Posterior cingulate gyrus (tissue), 11 donors: ENCODE data around the gene FBXL15.

Experiments used
- DNase-seq, 10 donors: peaks; one replicate each; pipeline versions ENCODE4 v3.0.0 to v3.0.0-alpha.2; 2020 to 2021; ENCODE audit warnings: mixed read lengths in 3 of 10
- intact Hi-C: fragments of 100-400 bp; cut with DNase I; formaldehyde crosslinking; loops from one replicate; pipeline ENCODE4 v1.15.1; 2023

The FBXL15 gene

GRCh38 chr10:102422545-102423129 is 2.0 kb downstream of the FBXL15 start:
- peak; percentile 54 to 96 (median 79) for DNase-seq
- intact Hi-C loops = loop anchor here (1.0 to 5.0 kb wide), 2 partner anchors 28 to 40 kb away; no protein-coding TSS in a partner anchor

DNA sequence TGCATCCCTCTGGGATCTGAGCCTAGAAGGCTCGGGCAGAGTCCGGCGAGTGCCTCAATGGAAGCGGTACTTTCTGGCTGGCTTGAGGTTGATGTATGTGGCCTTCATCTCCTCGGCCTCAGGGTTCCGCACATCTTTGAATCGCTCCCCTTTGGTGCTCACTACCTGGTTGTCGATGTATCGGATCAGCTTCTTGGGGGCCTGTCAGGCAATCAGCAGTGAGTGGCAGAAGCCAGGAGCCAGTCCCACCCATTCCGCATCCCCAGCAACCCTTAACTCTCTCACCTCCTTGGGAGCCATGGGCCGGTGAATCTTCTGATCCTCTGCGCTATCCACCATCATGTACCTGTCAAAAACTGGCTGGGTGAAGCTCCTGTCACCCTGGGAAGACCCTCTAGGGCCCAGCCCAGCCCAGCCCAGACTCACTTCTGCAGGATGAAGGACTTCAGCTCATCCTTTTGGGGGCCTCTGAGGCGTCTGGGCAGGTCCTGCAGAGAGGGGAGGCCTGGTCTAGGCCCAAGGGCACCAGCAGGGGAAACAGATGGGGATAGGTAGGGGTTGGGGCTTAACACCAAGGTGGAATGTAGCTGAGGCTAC is 2.8 kb downstream of the FBXL15 start:
- intact Hi-C loops = loop anchor here (5.0 kb wide), 1 partner anchor 39 kb away; no protein-coding TSS in a partner anchor
- peak in 1 of 10 donors; percentile 24 for DNase-seq

DNA sequence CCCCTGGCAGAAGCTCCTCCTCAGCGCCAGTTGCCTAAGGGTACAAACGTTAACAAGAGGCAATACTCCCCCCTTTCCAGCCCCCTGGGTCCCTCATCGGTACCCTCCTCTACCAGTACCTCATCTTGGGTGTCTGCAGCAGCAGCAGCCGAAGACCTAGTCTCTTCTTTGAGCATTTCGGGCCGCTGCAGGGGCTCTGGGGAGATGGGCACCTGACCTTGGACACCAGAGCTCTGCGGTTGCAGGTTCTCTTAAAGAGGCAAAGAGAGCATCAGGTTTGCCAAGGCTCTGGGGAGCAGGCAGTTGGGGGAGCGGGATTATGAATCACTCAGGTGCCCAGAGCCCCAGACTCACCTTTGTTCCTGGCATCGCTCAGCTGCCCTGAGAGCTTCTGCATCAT is 3.5 kb downstream of the FBXL15 start:
- no peak for DNase-seq
- intact Hi-C loops = loop anchor here (5.0 kb wide), 1 partner anchor 38 kb away; no protein-coding TSS in a partner anchor

- intact Hi-C loops = loop anchor here (5.0 kb wide), 1 partner anchor 37 kb away; no protein-coding TSS in a partner anchor
- DNase-seq = no peak
These were observed 4.3 kb downstream of the FBXL15 start for GRCh38 chr10:102424916-102425315.

DNA sequence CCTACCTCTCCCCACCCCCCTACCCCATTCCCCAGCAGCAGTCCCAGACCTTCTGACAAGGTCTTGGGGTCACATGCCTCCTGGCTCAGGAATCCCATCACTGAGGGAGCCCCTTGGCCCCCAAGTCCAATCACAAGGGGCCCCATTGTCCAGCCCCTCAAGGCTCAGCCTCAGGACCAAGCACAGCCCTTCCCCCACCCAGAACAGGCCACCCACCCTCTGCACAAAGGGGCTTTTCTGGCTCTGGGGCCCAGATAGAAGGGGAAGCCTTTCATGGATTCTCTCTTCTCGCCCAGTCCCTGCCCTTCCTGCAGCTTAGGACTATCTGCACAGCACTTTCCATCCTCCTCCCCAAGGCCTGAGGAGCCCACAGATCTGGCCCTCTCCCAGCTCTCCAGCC is 4.8 kb downstream of the FBXL15 start:
- intact Hi-C loops = no loop called here
- no peak for DNase-seq

DNA sequence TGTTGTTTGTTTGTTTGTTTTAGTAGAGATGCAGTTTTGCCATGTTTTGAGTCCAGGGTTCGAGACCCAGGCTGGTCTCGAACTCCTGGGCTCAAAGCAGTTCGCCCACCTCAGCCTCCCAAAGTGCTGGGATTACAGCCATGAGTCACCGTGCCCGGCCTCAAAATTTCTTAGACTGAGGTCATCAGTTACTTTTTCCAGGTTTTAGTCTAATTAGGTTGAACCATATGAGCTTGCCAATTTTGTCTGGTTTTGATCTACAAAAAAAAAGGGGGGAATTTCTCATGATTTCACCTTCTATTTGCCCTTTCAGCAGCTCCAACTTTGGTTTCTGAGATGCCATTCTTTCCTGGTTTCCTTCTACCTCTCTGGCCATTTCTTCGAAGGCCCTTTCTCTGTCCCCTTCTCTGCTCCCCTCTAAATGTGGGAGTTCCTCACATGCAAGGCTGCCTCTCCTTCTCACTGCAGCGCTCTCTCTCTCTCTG is 6.2 kb downstream of the FBXL15 start:
- intact Hi-C loops = no loop called here
- peak in 1 of 10 donors; percentile 16 for DNase-seq

DNA sequence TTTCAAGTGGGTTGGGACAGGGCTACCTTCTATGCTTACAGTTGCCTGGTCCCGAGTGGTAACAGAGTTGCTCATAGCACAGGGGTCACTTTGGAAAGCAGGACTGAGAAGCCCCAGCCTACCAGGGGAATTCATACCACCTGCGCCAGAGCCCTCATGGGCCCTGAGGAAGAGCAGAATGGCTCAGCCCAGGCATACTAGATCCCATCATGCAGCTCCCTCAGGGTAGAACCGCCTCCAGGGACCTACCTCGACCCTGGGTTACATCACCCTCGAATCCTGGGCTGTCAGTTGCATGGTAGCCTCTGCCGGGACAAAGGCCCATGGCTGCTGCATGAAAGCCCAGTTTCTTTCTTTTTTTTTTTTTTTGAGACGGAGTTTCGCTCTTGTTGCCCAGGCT is 8.8 kb downstream of the FBXL15 start:
- intact Hi-C loops = no loop called here

DNA sequence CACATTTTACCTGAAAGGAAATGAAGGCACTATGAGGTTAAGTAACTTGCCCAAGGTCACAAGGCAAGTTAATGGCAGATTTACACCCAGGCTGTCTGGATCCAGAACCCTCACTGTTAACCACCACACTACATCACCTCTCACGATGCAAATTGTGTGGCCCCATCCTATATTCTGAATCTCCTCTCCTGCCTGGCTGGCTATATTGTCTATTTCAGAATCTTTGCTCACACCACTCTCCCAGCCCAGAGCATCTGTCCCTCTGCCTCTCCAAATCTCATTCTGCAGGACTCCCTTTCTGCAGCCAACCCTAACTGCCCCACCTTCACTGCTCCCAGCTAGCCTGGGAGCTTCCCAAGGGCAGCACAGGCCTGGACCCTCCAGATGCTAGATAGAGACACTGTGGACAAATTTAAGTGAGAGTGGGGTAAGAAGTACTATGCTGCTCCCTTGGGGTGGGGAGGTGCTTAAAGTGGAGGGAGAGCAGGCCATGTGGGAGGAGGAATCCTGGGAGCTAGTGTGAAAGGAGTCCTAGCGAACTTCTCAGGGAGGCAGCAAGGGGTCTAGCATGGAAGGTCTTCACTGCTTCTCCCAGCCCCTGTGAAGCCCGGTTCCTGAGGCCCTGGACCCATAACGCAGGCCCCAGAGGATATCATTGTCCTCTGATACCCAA is 11.0 kb downstream of the FBXL15 start:
- intact Hi-C loops = loop anchor here (1.0 kb wide), 1 partner anchor 10 kb away; no protein-coding TSS in a partner anchor

More for the DNA sequence above, 8.8 kb downstream of the FBXL15 start:
- DNase-seq = peak in 2 of 10 donors; percentile 14 to 55

DNA sequence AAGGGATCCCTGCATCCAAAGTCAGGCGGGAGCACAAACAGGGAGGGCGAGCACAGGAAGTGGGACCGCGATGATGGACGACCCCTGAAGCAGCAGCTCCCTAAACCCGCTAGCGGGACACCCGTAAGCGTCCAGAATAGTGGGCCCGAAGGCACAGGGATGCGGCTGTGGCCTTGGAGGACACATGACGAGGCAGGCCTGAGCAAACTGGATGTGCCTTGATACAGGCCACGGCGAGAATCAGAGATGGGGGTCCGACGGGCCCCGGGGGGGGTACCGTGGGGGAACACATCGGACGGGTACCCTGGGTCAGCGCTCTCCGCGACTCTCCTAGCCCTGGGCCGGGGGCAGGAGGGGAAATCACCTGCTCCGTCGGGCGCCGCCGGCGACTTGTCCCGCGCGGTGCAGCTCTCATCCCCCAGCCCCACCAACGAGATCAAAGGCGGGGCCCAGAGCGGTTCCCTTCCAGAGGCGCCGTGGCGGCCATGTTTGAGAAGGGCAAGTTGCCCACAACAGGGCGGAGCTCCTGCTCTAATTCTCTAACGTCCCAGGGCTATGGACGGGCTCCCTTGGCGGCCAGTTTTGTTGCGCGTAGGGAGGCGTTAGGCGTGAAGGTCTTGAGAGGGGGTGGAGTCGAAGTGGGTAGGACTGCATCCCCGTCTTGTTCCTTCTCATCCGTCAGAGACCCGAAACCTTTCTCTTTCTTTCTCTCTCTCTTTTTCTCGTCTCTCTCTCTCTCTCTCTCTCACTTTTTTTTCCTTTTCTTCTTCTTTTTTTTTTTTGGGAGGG is 11.7 kb downstream of the FBXL15 start, which contains the start of gene CUEDC2:
CUEDC2 (minus strand) TSS at position 413 of the 789 bp plus-strand sequence. CDS start 7,386 bp downstream, outside the sequence.
- intact Hi-C loops = loop anchor here (1.0 kb wide), 1 partner anchor 11 kb away; no protein-coding TSS in a partner anchor
- peak; percentile 94 to 100 (median 98) for DNase-seq

More for the DNA sequence above, 11.0 kb downstream of the FBXL15 start:
- DNase-seq = no peak

DNA sequence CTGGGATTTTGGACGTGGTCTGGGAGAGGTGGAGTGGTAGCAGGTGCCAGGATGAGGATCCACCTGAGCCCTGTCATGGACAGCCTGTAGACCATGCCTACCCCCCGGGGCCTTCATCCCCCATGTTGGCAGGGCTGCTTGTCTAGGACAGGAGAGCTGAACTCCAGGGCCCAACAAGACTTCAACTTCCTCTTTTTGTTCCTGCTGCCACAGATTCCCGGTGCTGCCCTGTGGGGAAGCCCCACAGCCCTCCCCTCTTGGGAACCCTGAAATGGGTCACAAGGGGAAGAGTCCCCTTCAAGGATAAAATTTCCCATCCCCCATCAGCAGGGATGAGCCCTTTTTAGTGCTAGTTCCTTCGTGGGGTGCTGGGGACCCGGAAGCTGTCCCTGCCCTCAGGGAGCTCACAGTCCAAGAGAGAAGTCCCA is 13.0 kb downstream of the FBXL15 start:
- peak in 1 of 10 donors; percentile 59 for DNase-seq
- intact Hi-C loops = no loop called here

- intact Hi-C loops = no loop called here
- DNase-seq = peak in 1 of 10 donors; percentile 33
These were observed 13.9 kb downstream of the FBXL15 start for GRCh38 chr10:102434394-102435132.

DNA sequence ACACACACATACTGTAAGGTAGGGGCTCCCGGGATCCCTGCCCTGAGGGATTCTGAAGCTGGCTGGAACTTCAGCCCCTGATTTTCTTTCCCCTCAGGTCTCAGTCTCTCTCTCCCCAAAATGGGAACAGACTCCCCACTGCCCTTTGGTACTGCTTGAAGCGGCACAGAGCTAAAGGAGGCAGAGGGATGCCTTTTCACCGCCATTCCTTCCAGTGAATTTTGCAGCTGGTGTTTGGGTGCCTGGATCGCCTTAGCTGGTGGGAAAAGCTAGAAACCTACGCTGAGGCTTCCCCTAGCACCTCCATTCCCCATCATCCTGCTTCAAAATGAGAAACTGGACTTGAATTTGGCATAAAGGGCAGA is 14.5 kb downstream of the FBXL15 start:
- peak in 1 of 10 donors; percentile 42 for DNase-seq
- intact Hi-C loops = no loop called here

GRCh38 chr10:102435529-102436233 is 15.0 kb downstream of the FBXL15 start:
- peak in 2 of 10 donors; percentile 76 to 81 for DNase-seq
- intact Hi-C loops = no loop called here

GRCh38 chr10:102436312-102436711 is 15.7 kb downstream of the FBXL15 start:
- peak in 1 of 10 donors; percentile 11 for DNase-seq
- intact Hi-C loops = no loop called here

GRCh38 chr10:102437515-102437914 is 16.9 kb downstream of the FBXL15 start:
- intact Hi-C loops = no loop called here

GRCh38 chr10:102438374-102438773 is 17.7 kb downstream of the FBXL15 start:
- intact Hi-C loops = no loop called here
- DNase-seq = peak in 1 of 10 donors; percentile 34

More at GRCh38 chr10:102437515-102437914, 16.9 kb downstream of the FBXL15 start:
- DNase-seq = no peak

- no peak for DNase-seq
- intact Hi-C loops = no loop called here
These were observed 24.2 kb downstream of the FBXL15 start for GRCh38 chr10:102444851-102445250.

- peak in 8 of 10 donors; percentile 56 to 95 (median 80) for DNase-seq
- intact Hi-C loops = no loop called here
These were observed 28.9 kb downstream of the FBXL15 start for GRCh38 chr10:102449321-102450123.
